PC-3 (cell line): ENCODE results near the gene MAP3K9. TPM values are rescaled to one million over a fixed set of nuclear protein-coding genes. Genes with fewer than 3 reads are reported as not detected.
A peak's percentile ranks its signal among the peaks of the same experiment; 100 is the strongest.

ENCODE experiments used
- ATAC-seq: fragments of 200-7000 bp; cut with Tn5 transposase; 2 replicates; pipeline ENCODE4 v1.9.1; 2020; ENCODE audit warnings: mild to moderate bottlenecking, moderate library complexity
- BruUV-seq: library from RNA; stranded (reverse); fragments of 400-500 nt; replicated peaks from 2 replicates; lab custom pipeline; 2021; lab: Mats Ljungman, UMichigan
- CTCF ChIA-PET: fragments of 300-600 bp; sonication (Branson Sonifier 250); formaldehyde crosslinking; loops from one replicate; lab custom pipeline; 2022; ENCODE audit warnings: antibody characterized with exemption; lab: Charles Lee
- POLR2A ChIA-PET: fragments of 300-600 bp; sonication (Branson Sonifier 250); formaldehyde crosslinking; loops from one replicate; lab custom pipeline; 2022; ENCODE audit warnings: antibody characterized with exemption; ENCODE audit not compliant: unreplicated experiment; lab: Charles Lee
- DNase-seq: peaks from one replicate; pipeline ENCODE4 v3.0.0-alpha.2; 2015
- H2AFZ ChIP-seq: fragments of 300-600 bp; sonication (generic); 2 replicates; pipeline ENCODE4 v1.6.0; 2016; ENCODE audit warnings: antibody characterized with exemption, low read length
- H3F3A ChIP-seq: fragments of 300-600 bp; sonication (generic); one replicate; pipeline ENCODE4 v1.6.0; 2017; ENCODE audit warnings: antibody characterized with exemption, low read length, control low read depth, mild to moderate bottlenecking; ENCODE audit not compliant: unreplicated experiment
- H3K27ac ChIP-seq: fragments of 300-600 bp; sonication (generic); 2 replicates; pipeline ENCODE4 v1.5.1; 2016; ENCODE audit warnings: mild to moderate bottlenecking, low read length
- H3K27me3 ChIP-seq: fragments of 300-600 bp; sonication (generic); 2 replicates; pipeline ENCODE4 v1.6.1; 2016; ENCODE audit warnings: low read length, mixed read lengths
- H3K36me3 ChIP-seq: fragments of 300-600 bp; sonication (generic); 2 replicates; pipeline ENCODE4 v1.6.1; 2016; ENCODE audit warnings: low read depth, mixed run types, low read length, mixed read lengths
- H3K4me1 ChIP-seq: fragments of 300-600 bp; sonication (generic); 2 replicates; pipeline ENCODE4 v1.5.1; 2016; ENCODE audit warnings: low read length; ENCODE audit not compliant: insufficient read depth
- H3K4me2 ChIP-seq: fragments of 300-600 bp; sonication (generic); 2 replicates; pipeline ENCODE4 v1.6.0; 2016; ENCODE audit warnings: low read length
- H3K4me3 ChIP-seq: fragments of 300-600 bp; sonication (generic); 2 replicates; pipeline ENCODE4 v1.5.1; 2016; ENCODE audit warnings: mild to moderate bottlenecking, low read length, mixed read lengths
- H3K79me2 ChIP-seq: fragments of 300-600 bp; sonication (generic); 2 replicates; pipeline ENCODE4 v1.6.1; 2017; ENCODE audit warnings: low read length, mixed read lengths
- H3K9ac ChIP-seq: fragments of 300-600 bp; sonication (generic); 2 replicates; pipeline ENCODE4 v1.6.0; 2016; ENCODE audit warnings: mild to moderate bottlenecking, low read length
- H3K9me2 ChIP-seq: fragments of 300-600 bp; sonication (generic); replicated peaks from 2 replicates; pipeline ENCODE4 v1.6.1; 2016; ENCODE audit warnings: mixed run types, low read length, mixed read lengths
- H3K9me3 ChIP-seq: fragments of 300-600 bp; sonication (generic); 2 replicates; pipeline ENCODE4 v1.6.1; 2016; ENCODE audit warnings: low read length, mixed read lengths
- H4K20me1 ChIP-seq: fragments of 300-600 bp; sonication (generic); 2 replicates; pipeline ENCODE4 v1.6.1; 2016; ENCODE audit warnings: low read length, mixed read lengths
- CTCF ChIP-seq: fragments of 300-600 bp; sonication (generic); conservative IDR thresholded peaks from 2 replicates; pipeline ENCODE4 v1.5.1; 2017; ENCODE audit warnings: antibody characterized with exemption, low read depth, mild to moderate bottlenecking, low read length
- EZH2 ChIP-seq: fragments of 300-600 bp; sonication (generic); IDR thresholded peaks from one replicate; pipeline ENCODE4 v1.6.1; 2017; ENCODE audit warnings: antibody characterized with exemption, mild to moderate bottlenecking, low read length; ENCODE audit not compliant: unreplicated experiment
- EZH2phosphoT487 ChIP-seq: fragments of 300-600 bp; sonication (generic); IDR thresholded peaks from 2 replicates; pipeline ENCODE4 v1.6.1; 2018; ENCODE audit warnings: mild to moderate bottlenecking, antibody characterized with exemption, low read length, borderline replicate concordance
- intact Hi-C: fragments of 100-400 bp; cut with micrococcal nuclease; formaldehyde crosslinking; loops from 2 replicates; pipeline ENCODE4 v1.9.0; 2023
- total RNA-seq: library from RNA; depleted of rRNA; stranded (reverse); fragments of >200 nt; gene quantifications from 2 replicates; pipeline ENCODE4 v1.2.3, GENCODE V29; 2014

The MAP3K9 gene
- total RNA-seq, 1 experiment from 2014 or later: 13.4 TPM

GRCh38 chr14:70838076-70838475 lies 28.8 kb upstream of the MAP3K9 start:
- Histone ChIP-seq H3F3A (no peaks in the 10 kb centered on the region), H4K20me1 (no peaks in the 10 kb centered on the region), H3K9ac (no peak overlapping the region), H3K27me3 (no peaks in the 10 kb centered on the region), H3K27ac (no peak overlapping the region), H3K4me2 (no peak overlapping the region), H3K9me3 (no peaks in the 10 kb centered on the region), H3K4me3 (no peak overlapping the region), H3K36me3 (no peaks in the 10 kb centered on the region), H2AFZ (no peak overlapping the region), H3K79me2 (no peaks in the 10 kb centered on the region), H3K4me1 (peaks cover 4% of the 10 kb centered on the region; the same call in 1 of the 2 replicates), H3K9me2 (no peaks in the 10 kb centered on the region)
- BruUV-seq: no TSS peak
- POLR2A ChIA-PET: no interaction called here
- no peak for ATAC-seq
- intact Hi-C loops: no loop called here
- TF ChIP-seq CTCF (no peak), EZH2 (no peak), EZH2phosphoT487 (no peak)
- CTCF ChIA-PET: no interaction called here
- DNase-seq: no peak

- no peaks in the 10 kb centered on the region for H3K27me3 ChIP-seq
- ATAC-seq: peak; percentile 83
- no peak for TF ChIP-seq CTCF
- TF ChIP-seq EZH2: no peak
These were observed 27.6 kb upstream of the MAP3K9 start for GRCh38 chr14:70836946-70837345.

GRCh38 chr14:70833884-70834283 lies 24.6 kb upstream of the MAP3K9 start:
- Histone ChIP-seq H2AFZ (no peak overlapping the region), H3K79me2 (no peaks in the 10 kb centered on the region), H3F3A (no peaks in the 10 kb centered on the region), H3K27me3 (no peaks in the 10 kb centered on the region), H3K4me3 (no peak overlapping the region), H3K4me1 (peaks cover 11% of the 10 kb centered on the region; the same call in 1 of the 2 replicates), H3K27ac (no peak overlapping the region), H3K4me2 (no peak overlapping the region), H4K20me1 (no peaks in the 10 kb centered on the region), H3K9ac (no peak overlapping the region), H3K9me3 (no peaks in the 10 kb centered on the region), H3K36me3 (no peaks in the 10 kb centered on the region), H3K9me2 (no peaks in the 10 kb centered on the region)
- DNase-seq (no peak), ATAC-seq (no peak)
- no peak for TF ChIP-seq CTCF
- TF ChIP-seq EZH2phosphoT487: no peak
- TF ChIP-seq EZH2: no peak
- no TSS peak for BruUV-seq
- ChIA-PET CTCF (no interaction called here), POLR2A (no interaction called here)
- intact Hi-C loops: no loop called here

More at GRCh38 chr14:70836946-70837345, 27.6 kb upstream of the MAP3K9 start:
- no peaks in the 10 kb centered on the region for H3K9me3 ChIP-seq
- CTCF ChIA-PET: no interaction called here
- no peaks in the 10 kb centered on the region for H3K79me2 ChIP-seq
- H3K4me2 ChIP-seq: no peak overlapping the region
- no peak overlapping the region for H3K9ac ChIP-seq
- peaks cover 11% of the 10 kb centered on the region; the same call in 1 of the 2 replicates for H3K4me1 ChIP-seq
- intact Hi-C loops: no loop called here
- H3K27ac ChIP-seq: no peak overlapping the region
- no peaks in the 10 kb centered on the region for H3K9me2 ChIP-seq
- H3F3A ChIP-seq: no peaks in the 10 kb centered on the region
- POLR2A ChIA-PET: no interaction called here
- H3K4me3 ChIP-seq: no peak overlapping the region
- peak; percentile 47 for DNase-seq
- H4K20me1 ChIP-seq: no peaks in the 10 kb centered on the region
- no peak overlapping the region for H2AFZ ChIP-seq
- H3K36me3 ChIP-seq: no peaks in the 10 kb centered on the region
- no TSS peak for BruUV-seq
